Measurements from ENCODE around the gene CTRB1. TPM values are rescaled to one million over a fixed set of nuclear protein-coding genes. Genes with fewer than 3 reads are reported as not detected.

Gene CTRB1
- total RNA-seq, 1 experiment from 2014 or later, result not detected

DNA sequence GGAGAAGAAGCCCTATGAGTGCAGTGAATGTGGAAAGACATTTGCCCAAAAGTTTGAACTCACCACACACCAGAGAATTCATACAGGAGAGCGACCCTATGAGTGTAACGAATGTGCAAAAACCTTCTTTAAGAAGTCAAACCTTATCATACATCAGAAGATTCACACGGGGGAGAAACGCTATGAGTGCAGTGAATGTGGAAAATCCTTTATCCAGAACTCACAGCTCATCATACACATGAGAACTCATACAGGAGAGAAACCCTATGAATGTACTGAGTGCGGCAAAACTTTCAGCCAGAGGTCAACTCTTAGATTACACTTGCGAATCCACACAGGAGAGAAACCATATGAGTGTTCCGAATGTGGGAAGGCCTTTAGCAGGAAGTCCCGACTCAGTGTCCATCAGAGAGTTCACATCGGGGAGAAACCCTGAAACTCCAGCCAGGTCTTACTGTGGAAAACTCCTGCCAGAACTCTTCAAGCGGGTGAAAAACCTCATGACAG, 48.8 kb upstream of the CTRB1 start:
- WGBS (ENCODE audit: extremely low coverage, insufficient read length, low lambda C conversion rate), result no CpG with 5 or more reads among the region's 10 CpGs

More for the DNA sequence above, 48.8 kb upstream of the CTRB1 start:
- no peak overlapping the region for H3K9ac ChIP-seq (ENCODE audit: extremely low read depth, insufficient read length, low read length)
- H2BK20ac ChIP-seq (ENCODE audit: low read depth, low read length, poor library complexity, severe bottlenecking), result no peak overlapping the region
- Mint-ChIP-seq H3K4me3 (no peak overlapping the region), H3K27ac (no peak overlapping the region), H3K4me1 (no peaks in the 10 kb centered on the region), H3K27me3 (ENCODE audit: low read depth) (peaks cover 2% of the 10 kb centered on the region; the same call in 1 of the 2 replicates), H3K36me3 (ENCODE audit: insufficient read depth in 1 of 3, low read depth in 3 of 3) (peaks cover 77 to 97% (median 96%) of the 10 kb centered on the region in 3 experiments), H3K9me3 (peaks cover 86 to 88% of the 10 kb centered on the region in 2 experiments)
- H2BK15ac ChIP-seq (ENCODE audit: low read depth, low read length), result no peak overlapping the region
- no peak overlapping the region for H4K91ac ChIP-seq (ENCODE audit: insufficient read length, low read depth, low read length)
- peaks cover 2% of the 10 kb centered on the region for H3K79me1 ChIP-seq (ENCODE audit: insufficient read depth, low read depth, low read length, poor library complexity, severe bottlenecking)
- no peak overlapping the region for H3K27ac ChIP-seq (ENCODE audit: insufficient read length, low read depth, low read length)
- no peak overlapping the region for H2BK12ac ChIP-seq (ENCODE audit: insufficient read length, low read depth, low read length)
- H3T11ph ChIP-seq (ENCODE audit: low read length), result no peak overlapping the region
- no peak overlapping the region for H4K5ac ChIP-seq (ENCODE audit: insufficient read length, low read depth, low read length)
- H2AFZ ChIP-seq (ENCODE audit: low read length), result no peak overlapping the region
- no peak overlapping the region for H3K18ac ChIP-seq (ENCODE audit: insufficient read length, low read depth, low read length)
- H4K20me1 ChIP-seq (ENCODE audit: control insufficient read depth, insufficient read depth, insufficient read length), result no peaks in the 10 kb centered on the region
- H3K4ac ChIP-seq (ENCODE audit: low read depth, low read length), result no peak overlapping the region
- H4K8ac ChIP-seq (replicated peaks; ENCODE audit: insufficient read length, low read depth, low read length), result no peak overlapping the region
- TF ChIP-seq CTCF (conservative IDR thresholded peaks at IDR 0.05), result no peak
- H3K27me3 ChIP-seq (ENCODE audit: insufficient read depth, low read length), result no peaks in the 10 kb centered on the region
- no peak overlapping the region for H2BK120ac ChIP-seq (ENCODE audit: low read depth, low read length, poor library complexity, severe bottlenecking)
- H3K56ac ChIP-seq (ENCODE audit: insufficient read length, low read depth, low read length), result no peak overlapping the region
- no peak overlapping the region for H3K14ac ChIP-seq (ENCODE audit: insufficient read depth, low read length)
- H3K23ac ChIP-seq (ENCODE audit: insufficient read length, low read depth, low read length), result no peak overlapping the region
- no peak overlapping the region for H2AK5ac ChIP-seq (ENCODE audit: insufficient read length, low read length)
- DNase-seq, result no peak
- no peak overlapping the region for H2BK5ac ChIP-seq (ENCODE audit: insufficient read length, low read length)
- H3K4me1 ChIP-seq (ENCODE audit: insufficient read depth, low read length), result no peaks in the 10 kb centered on the region
- H3K23me2 ChIP-seq (ENCODE audit: insufficient read length, low read depth, low read length, poor library complexity, severe bottlenecking), result no peaks in the 10 kb centered on the region
- H3K9me3 ChIP-seq (ENCODE audit: control insufficient read depth, low read depth, low read length), result peaks cover 62% of the 10 kb centered on the region
- no peak overlapping the region for H3K4me2 ChIP-seq (ENCODE audit: insufficient read depth, insufficient read length, low read length)
- no peaks in the 10 kb centered on the region for H3K79me2 ChIP-seq (ENCODE audit: insufficient read depth, low read length)

Measured in H9 (cell line).